ENCODE measurements around the gene TAGAP.
A peak's percentile ranks its signal among the peaks of the same experiment; 100 is the strongest.
"Not testable (repeated sequence)": the region's sequence is repeated elsewhere in the genome, so short reads cannot be mapped to it uniquely, and the experiment has no call there.

TAGAP gene

GRCh38 chr6:159045801-159046200 lies 1.0 kb upstream of the TAGAP start:
- Histone ChIP-seq H3K9me3 (ENCODE audit: control insufficient read depth, insufficient read depth, low read length) (no peaks in the 10 kb centered on the region), H3K36me3 (ENCODE audit: control insufficient read depth, insufficient read depth, low read length) (no peaks in the 10 kb centered on the region), H3K27me3 (ENCODE audit: control insufficient read depth, insufficient read depth, low read length) (no peaks in the 10 kb centered on the region), H3K27ac (ENCODE audit: low read length) (no peak overlapping the region), H3K4me3 (ENCODE audit: low read length) (no peak overlapping the region), H3K4me1 (ENCODE audit: control insufficient read depth, insufficient read depth, low read length) (no peaks in the 10 kb centered on the region)
- DNase-seq (ENCODE audit: low read depth, low spot score) = no peak
- WGBS (ENCODE audit: insufficient coverage, insufficient read length) = no CpG with 5 or more reads among the region's 7 CpGs

- no CpG with 5 or more reads among the region's 7 CpGs for WGBS (ENCODE audit: insufficient coverage, insufficient read length)
- Histone ChIP-seq H3K4me1 (ENCODE audit: control insufficient read depth, insufficient read depth, low read length) (no peaks in the 10 kb centered on the region), H3K27me3 (ENCODE audit: control insufficient read depth, insufficient read depth, low read length) (no peaks in the 10 kb centered on the region), H3K27ac (ENCODE audit: low read length) (no peak overlapping the region), H3K36me3 (ENCODE audit: control insufficient read depth, insufficient read depth, low read length) (no peaks in the 10 kb centered on the region), H3K9me3 (ENCODE audit: control insufficient read depth, insufficient read depth, low read length) (no peaks in the 10 kb centered on the region), H3K4me3 (ENCODE audit: low read length) (no peak overlapping the region)
- DNase-seq (ENCODE audit: low read depth, low spot score) = no peak
These were observed 844 bp downstream of the TAGAP start for GRCh38 chr6:159043947-159044346.

- Histone ChIP-seq H3K4me1 (ENCODE audit: control insufficient read depth, insufficient read depth, low read length) (no peaks in the 10 kb centered on the region), H3K36me3 (ENCODE audit: control insufficient read depth, insufficient read depth, low read length) (no peaks in the 10 kb centered on the region), H3K27ac (ENCODE audit: low read length) (no peak overlapping the region), H3K4me3 (ENCODE audit: low read length) (no peak overlapping the region), H3K9me3 (ENCODE audit: control insufficient read depth, insufficient read depth, low read length) (no peaks in the 10 kb centered on the region), H3K27me3 (ENCODE audit: control insufficient read depth, insufficient read depth, low read length) (no peaks in the 10 kb centered on the region)
- DNase-seq (ENCODE audit: low read depth, low spot score) = no peak
- no CpG with 5 or more reads among the region's 6 CpGs for WGBS (ENCODE audit: insufficient coverage, insufficient read length)
These were observed 1.5 kb downstream of the TAGAP start for GRCh38 chr6:159043251-159043650.

GRCh38 chr6:159042826-159043181 lies 2.0 kb downstream of the TAGAP start:
- WGBS (ENCODE audit: insufficient coverage, insufficient read length) = no CpG with 5 or more reads among the region's 5 CpGs
- H3K27ac ChIP-seq (ENCODE audit: low read length) = no peak overlapping the region
- H3K36me3 ChIP-seq (ENCODE audit: control insufficient read depth, insufficient read depth, low read length) = no peaks in the 10 kb centered on the region
- no peaks in the 10 kb centered on the region for H3K9me3 ChIP-seq (ENCODE audit: control insufficient read depth, insufficient read depth, low read length)
- DNase-seq (ENCODE audit: low read depth, low spot score) = no peak
- no peak overlapping the region for H3K4me3 ChIP-seq (ENCODE audit: low read length)
- no peaks in the 10 kb centered on the region for H3K4me1 ChIP-seq (ENCODE audit: control insufficient read depth, insufficient read depth, low read length)
- no peaks in the 10 kb centered on the region for H3K27me3 ChIP-seq (ENCODE audit: control insufficient read depth, insufficient read depth, low read length)

GRCh38 chr6:159042003-159042825 lies 2.6 kb downstream of the TAGAP start:
- no CpG with 5 or more reads among the region's 14 CpGs for WGBS (ENCODE audit: insufficient coverage, insufficient read length)
- Histone ChIP-seq H3K27me3 (ENCODE audit: control insufficient read depth, insufficient read depth, low read length) (no peaks in the 10 kb centered on the region), H3K4me3 (ENCODE audit: low read length) (no peak overlapping the region), H3K9me3 (ENCODE audit: control insufficient read depth, insufficient read depth, low read length) (no peaks in the 10 kb centered on the region), H3K36me3 (ENCODE audit: control insufficient read depth, insufficient read depth, low read length) (no peaks in the 10 kb centered on the region), H3K27ac (ENCODE audit: low read length) (no peak overlapping the region), H3K4me1 (ENCODE audit: control insufficient read depth, insufficient read depth, low read length) (no peaks in the 10 kb centered on the region)
- peak; percentile 87 for DNase-seq (ENCODE audit: low read depth, low spot score)

- no peak for DNase-seq (ENCODE audit: low read depth, low spot score)
- Histone ChIP-seq H3K27ac (ENCODE audit: low read length) (no peak overlapping the region), H3K9me3 (ENCODE audit: control insufficient read depth, insufficient read depth, low read length) (no peaks in the 10 kb centered on the region), H3K27me3 (ENCODE audit: control insufficient read depth, insufficient read depth, low read length) (no peaks in the 10 kb centered on the region), H3K36me3 (ENCODE audit: control insufficient read depth, insufficient read depth, low read length) (no peaks in the 10 kb centered on the region), H3K4me3 (ENCODE audit: low read length) (no peak overlapping the region), H3K4me1 (ENCODE audit: control insufficient read depth, insufficient read depth, low read length) (no peaks in the 10 kb centered on the region)
- WGBS (ENCODE audit: insufficient coverage, insufficient read length) = no CpG with 5 or more reads among the region's 7 CpGs
These were observed 3.6 kb downstream of the TAGAP start for GRCh38 chr6:159041181-159041580.

GRCh38 chr6:159039885-159040258 lies 4.9 kb downstream of the TAGAP start:
- no peak overlapping the region for H3K27ac ChIP-seq (ENCODE audit: low read length)
- no peak overlapping the region for H3K4me3 ChIP-seq (ENCODE audit: low read length)
- WGBS (ENCODE audit: insufficient coverage, insufficient read length) = no CpG with 5 or more reads among the region's 1 CpG

GRCh38 chr6:159038914-159039884 lies 5.6 kb downstream of the TAGAP start:
- DNase-seq (ENCODE audit: low read depth, low spot score) = no peak
- WGBS (ENCODE audit: insufficient coverage, insufficient read length) = no CpG with 5 or more reads among the region's 8 CpGs
- Histone ChIP-seq H3K9me3 (ENCODE audit: control insufficient read depth, insufficient read depth, low read length) (no peaks in the 10 kb centered on the region), H3K4me1 (ENCODE audit: control insufficient read depth, insufficient read depth, low read length) (no peaks in the 10 kb centered on the region), H3K27me3 (ENCODE audit: control insufficient read depth, insufficient read depth, low read length) (no peaks in the 10 kb centered on the region), H3K27ac (ENCODE audit: low read length) (no peak overlapping the region), H3K4me3 (ENCODE audit: low read length) (no peak overlapping the region), H3K36me3 (ENCODE audit: control insufficient read depth, insufficient read depth, low read length) (no peaks in the 10 kb centered on the region)

More at GRCh38 chr6:159039885-159040258, 4.9 kb downstream of the TAGAP start:
- DNase-seq (ENCODE audit: low read depth, low spot score) = no peak
- Histone ChIP-seq H3K36me3 (ENCODE audit: control insufficient read depth, insufficient read depth, low read length) (no peaks in the 10 kb centered on the region), H3K9me3 (ENCODE audit: control insufficient read depth, insufficient read depth, low read length) (no peaks in the 10 kb centered on the region), H3K27me3 (ENCODE audit: control insufficient read depth, insufficient read depth, low read length) (no peaks in the 10 kb centered on the region), H3K4me1 (ENCODE audit: control insufficient read depth, insufficient read depth, low read length) (no peaks in the 10 kb centered on the region)

- H3K9me3 ChIP-seq (ENCODE audit: control insufficient read depth, insufficient read depth, low read length); H3K36me3 ChIP-seq (ENCODE audit: control insufficient read depth, insufficient read depth, low read length); H3K27ac ChIP-seq (ENCODE audit: low read length); DNase-seq (ENCODE audit: low read depth, low spot score); H3K27me3 ChIP-seq (ENCODE audit: control insufficient read depth, insufficient read depth, low read length); H3K4me3 ChIP-seq (ENCODE audit: low read length); H3K4me1 ChIP-seq (ENCODE audit: control insufficient read depth, insufficient read depth, low read length): not testable (repeated sequence)
- no CpG with 5 or more reads among the region's 12 CpGs for WGBS (ENCODE audit: insufficient coverage, insufficient read length)
These were observed 6.5 kb downstream of the TAGAP start for GRCh38 chr6:159038318-159038717.

GRCh38 chr6:159037756-159038290 lies 7.0 kb downstream of the TAGAP start:
- no peak overlapping the region for H3K27ac ChIP-seq (ENCODE audit: low read length)
- WGBS (ENCODE audit: insufficient coverage, insufficient read length) = no CpG with 5 or more reads among the region's 5 CpGs
- no peaks in the 10 kb centered on the region for H3K27me3 ChIP-seq (ENCODE audit: control insufficient read depth, insufficient read depth, low read length)
- no peak for DNase-seq (ENCODE audit: low read depth, low spot score)
- H3K4me3 ChIP-seq (ENCODE audit: low read length) = no peak overlapping the region
- H3K4me1 ChIP-seq (ENCODE audit: control insufficient read depth, insufficient read depth, low read length) = no peaks in the 10 kb centered on the region
- no peaks in the 10 kb centered on the region for H3K36me3 ChIP-seq (ENCODE audit: control insufficient read depth, insufficient read depth, low read length)
- H3K9me3 ChIP-seq (ENCODE audit: control insufficient read depth, insufficient read depth, low read length) = no peaks in the 10 kb centered on the region

Measured in iPS DF 6.9 (cell line).